Peyer's patch (tissue), 4 donors: Measurements from ENCODE around the gene KRTAP3-3. TPM values are rescaled to one million over a fixed set of nuclear protein-coding genes. Genes with fewer than 3 reads are reported as not detected.
"Not testable (repeated sequence)": the region's sequence is repeated elsewhere in the genome, so short reads cannot be mapped to it uniquely, and the experiment has no call there.

Source experiments
- DNase-seq, 3 donors: peaks; one replicate each; pipeline ENCODE4 v3.0.0-alpha.2; 2017 to 2019
- H3K27ac ChIP-seq, 4 donors: fragments of 200-600 bp; sonication (generic); one replicate each; pipeline ENCODE4 v1.5.1; 2016 to 2019
- H3K27me3 ChIP-seq, 2 donors: fragments of 200-600 bp; sonication (generic); one replicate each; pipeline ENCODE4 v1.5.1; 2019
- H3K36me3 ChIP-seq, 3 donors: fragments of 200-600 bp; sonication (generic); one replicate each; pipeline ENCODE4 v1.5.1; 2016 to 2019
- H3K4me1 ChIP-seq, 4 donors: fragments of 200-600 bp; sonication (generic); one replicate each; pipeline ENCODE4 v1.5.1; 2016 to 2019
- H3K4me3 ChIP-seq, 4 donors: fragments of 200-600 bp; sonication (generic); 1 replicate in 3 of 4; 2 replicates in 1 of 4; pipeline ENCODE4 v1.5.1; 2016 to 2019; ENCODE audit warnings: mild to moderate bottlenecking in 1 of 4
- H3K9me3 ChIP-seq, 4 donors: fragments of 200-600 bp; sonication (generic); one replicate each; pipeline ENCODE4 v1.5.1; 2016 to 2019; ENCODE audit warnings: mild to moderate bottlenecking in 1 of 4
- CTCF ChIP-seq, 6 experiments: fragments of 450-650 bp in 4 of 6; fragments of 200-600 bp in 2 of 6; sonication (generic) in 1 of 6; IDR thresholded peaks; one replicate each; pipeline ENCODE4 v1.5.1; 2017 to 2019; ENCODE audit warnings: antibody characterized with exemption in 6 of 6, mild to moderate bottlenecking in 3 of 6, moderate library complexity in 1 of 6
- POLR2A ChIP-seq, 2 donors: fragments of 450-650 bp; IDR thresholded peaks; one replicate each; pipeline ENCODE4 v1.5.1; 2017; ENCODE audit warnings: antibody characterized with exemption in 2 of 2, mild to moderate bottlenecking in 2 of 2, moderate library complexity in 2 of 2
- total RNA-seq, 4 donors: library from RNA; depleted of rRNA; stranded (reverse); fragments of >200 nt; gene quantifications; one replicate each; pipeline ENCODE4 v1.1.0, GENCODE V29; 2016

The KRTAP3-3 gene
- total RNA-seq, 4 donors from 2014 or later: not detected

GRCh38 chr17:41002814-41003213 lies 8.8 kb upstream of the KRTAP3-3 start:
- H3K9me3 ChIP-seq: no peaks in the 10 kb centered on the region
- H3K4me1 ChIP-seq: no peaks in the 10 kb centered on the region
- TF ChIP-seq CTCF (IDR thresholded peaks at IDR 0.05): no peak
- TF ChIP-seq POLR2A (IDR thresholded peaks at IDR 0.05): no peak
- no peak overlapping the region for H3K4me3 ChIP-seq
- no peak for DNase-seq
- no peak overlapping the region for H3K27ac ChIP-seq
- no peaks in the 10 kb centered on the region for H3K27me3 ChIP-seq
- H3K36me3 ChIP-seq: no peaks in the 10 kb centered on the region

GRCh38 chr17:41001795-41002194 lies 7.8 kb upstream of the KRTAP3-3 start:
- Histone ChIP-seq H3K27ac (no peak overlapping the region), H3K27me3 (no peaks in the 10 kb centered on the region), H3K4me3 (no peak overlapping the region), H3K9me3 (no peaks in the 10 kb centered on the region), H3K36me3 (no peaks in the 10 kb centered on the region), H3K4me1 (no peaks in the 10 kb centered on the region)
- TF ChIP-seq CTCF (IDR thresholded peaks at IDR 0.05) (no peak), POLR2A (IDR thresholded peaks at IDR 0.05) (no peak)
- no peak for DNase-seq

- H3K27me3 ChIP-seq, H3K36me3 ChIP-seq, H3K27ac ChIP-seq, H3K4me3 ChIP-seq, DNase-seq, H3K4me1 ChIP-seq, H3K9me3 ChIP-seq: not testable (repeated sequence)
Measured at GRCh38 chr17:40999563-40999962, 5.6 kb upstream of the KRTAP3-3 start, which contains the start of gene KRTAP3-2. Gene KRTAP3-2, minus strand, starts transcription at chr17:40999906. Its CDS starts 53 bp downstream, at chr17:40999853.

- no peak for DNase-seq
- no peaks in the 10 kb centered on the region for H3K4me1 ChIP-seq
- no peaks in the 10 kb centered on the region for H3K9me3 ChIP-seq
- H3K36me3 ChIP-seq: no peaks in the 10 kb centered on the region
- H3K27me3 ChIP-seq: no peaks in the 10 kb centered on the region
- H3K27ac ChIP-seq: no peak overlapping the region
- H3K4me3 ChIP-seq: no peak overlapping the region
- TF ChIP-seq POLR2A (IDR thresholded peaks at IDR 0.05) (no peak), CTCF (IDR thresholded peaks at IDR 0.05) (no peak)
Measured at GRCh38 chr17:40997361-40997760, 3.4 kb upstream of the KRTAP3-3 start.

GRCh38 chr17:40996829-40997228 lies 2.9 kb upstream of the KRTAP3-3 start:
- DNase-seq: no peak
- Histone ChIP-seq H3K27ac (no peak overlapping the region), H3K4me1 (no peaks in the 10 kb centered on the region), H3K9me3 (no peaks in the 10 kb centered on the region), H3K4me3 (no peak overlapping the region), H3K36me3 (no peaks in the 10 kb centered on the region), H3K27me3 (no peaks in the 10 kb centered on the region)
- TF ChIP-seq CTCF (IDR thresholded peaks at IDR 0.05): no peak
- no peak for TF ChIP-seq POLR2A (IDR thresholded peaks at IDR 0.05)

GRCh38 chr17:40995116-40995515 lies 1.2 kb upstream of the KRTAP3-3 start:
- TF ChIP-seq CTCF (IDR thresholded peaks at IDR 0.05): no peak
- no peak for TF ChIP-seq POLR2A (IDR thresholded peaks at IDR 0.05)

More at GRCh38 chr17:40995116-40995515, 1.2 kb upstream of the KRTAP3-3 start:
- Histone ChIP-seq H3K4me1 (no peaks in the 10 kb centered on the region), H3K4me3 (no peak overlapping the region), H3K9me3 (no peaks in the 10 kb centered on the region), H3K27ac (no peak overlapping the region), H3K36me3 (no peaks in the 10 kb centered on the region), H3K27me3 (no peaks in the 10 kb centered on the region)
- no peak for DNase-seq
